HG03103 (cell line): Measurements from ENCODE around the gene SPDEF.

Source experiments
- ATAC-seq: cut with Tn5 transposase; IDR thresholded peaks from one replicate; pipeline ENCODE4 v1.9.1; 2021; ENCODE audit warnings: low read depth; ENCODE audit not compliant: unreplicated experiment

Gene SPDEF

DNA sequence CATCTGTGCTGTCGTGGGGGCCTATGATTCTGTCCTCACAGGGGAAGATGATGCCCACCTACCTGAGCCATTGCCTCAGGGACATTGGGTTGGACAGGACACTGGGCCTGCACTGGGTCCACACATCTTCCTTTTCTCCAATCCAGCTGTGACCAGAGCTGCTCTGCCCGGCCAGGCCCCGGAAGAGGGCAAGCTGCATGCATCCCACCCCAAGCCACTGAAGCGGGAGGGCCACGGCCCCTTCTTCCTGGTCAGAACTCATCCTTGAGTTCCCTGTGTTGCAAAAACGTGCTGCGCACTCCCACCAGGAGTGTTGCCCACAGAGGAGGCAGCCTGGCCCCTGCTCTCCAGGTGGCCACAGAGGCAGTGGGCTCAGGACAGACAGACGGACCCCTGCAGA is 38.2 kb downstream of the SPDEF start:
- ATAC-seq: no peak

GRCh38 chr6:34517461-34517881 is 38.7 kb downstream of the SPDEF start:
- ATAC-seq: no peak

- no peak for ATAC-seq
These were observed 39.5 kb downstream of the SPDEF start for GRCh38 chr6:34516391-34517324.

GRCh38 chr6:34515473-34516387 is 40.4 kb downstream of the SPDEF start:
- ATAC-seq: no peak

DNA sequence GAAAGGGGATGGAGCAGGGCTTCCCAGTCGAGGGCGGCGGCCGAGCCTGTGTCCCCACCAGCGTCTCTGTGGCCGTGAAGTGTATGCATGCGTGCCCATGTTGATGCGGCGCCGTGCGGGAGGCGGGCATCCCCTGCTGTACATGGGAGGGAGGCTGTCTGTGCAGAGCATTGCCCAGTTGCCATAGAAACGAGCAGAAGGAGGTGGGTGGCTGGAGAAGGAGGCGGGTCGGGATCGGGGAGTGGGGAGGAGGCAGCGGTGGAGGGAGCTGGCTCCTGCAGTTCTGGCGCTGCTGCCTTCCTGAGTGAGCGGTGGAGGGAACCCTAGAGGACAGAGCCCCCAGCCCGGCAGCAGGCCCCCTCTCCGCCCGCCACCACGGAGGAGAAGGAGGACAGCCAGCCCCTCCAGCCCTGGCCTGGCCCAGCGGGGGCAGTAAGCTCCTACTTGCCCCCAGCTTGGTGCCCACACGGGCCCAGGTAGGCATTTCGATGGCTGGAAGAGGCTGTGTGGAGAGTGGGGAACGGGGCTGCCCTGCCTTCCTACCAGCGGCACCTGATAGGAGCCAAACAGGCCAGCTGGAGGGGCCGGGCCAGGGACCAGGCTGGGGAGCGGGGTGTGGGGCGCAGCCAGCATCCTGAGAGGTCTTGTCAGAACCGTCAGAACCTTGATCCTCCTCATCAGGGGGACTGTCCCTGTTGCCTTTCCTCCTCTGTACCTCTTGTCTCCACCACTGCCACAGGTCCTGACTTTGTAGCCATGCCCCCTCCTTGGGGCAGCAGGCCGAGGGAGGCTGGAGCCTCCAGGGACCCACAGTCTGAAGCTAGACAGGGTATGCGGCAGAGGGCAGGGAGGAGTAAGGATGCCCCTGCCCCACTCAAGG is 41.3 kb downstream of the SPDEF start:
- ATAC-seq: no peak

DNA sequence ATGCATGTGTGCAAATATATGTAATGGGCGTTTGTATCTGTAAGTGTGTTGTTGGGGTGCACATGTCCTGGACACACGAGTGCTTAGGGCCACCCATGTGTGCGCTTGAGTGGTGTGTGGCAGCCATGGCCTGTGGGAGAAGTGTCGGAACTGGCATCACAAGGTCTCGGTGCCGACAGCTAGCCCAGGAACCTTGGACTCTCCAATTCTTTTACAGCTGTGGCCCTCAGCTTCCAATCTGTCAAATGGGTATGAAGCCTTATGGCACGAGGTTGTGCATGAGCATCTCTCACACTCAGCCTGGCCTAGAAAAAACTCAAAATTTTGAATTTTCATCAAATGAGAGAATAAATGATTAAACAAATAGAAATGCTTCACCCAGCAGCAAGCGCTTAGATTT is 42.0 kb downstream of the SPDEF start:
- ATAC-seq: no peak

GRCh38 chr6:34513646-34514045 is 42.5 kb downstream of the SPDEF start:
- no peak for ATAC-seq

DNA sequence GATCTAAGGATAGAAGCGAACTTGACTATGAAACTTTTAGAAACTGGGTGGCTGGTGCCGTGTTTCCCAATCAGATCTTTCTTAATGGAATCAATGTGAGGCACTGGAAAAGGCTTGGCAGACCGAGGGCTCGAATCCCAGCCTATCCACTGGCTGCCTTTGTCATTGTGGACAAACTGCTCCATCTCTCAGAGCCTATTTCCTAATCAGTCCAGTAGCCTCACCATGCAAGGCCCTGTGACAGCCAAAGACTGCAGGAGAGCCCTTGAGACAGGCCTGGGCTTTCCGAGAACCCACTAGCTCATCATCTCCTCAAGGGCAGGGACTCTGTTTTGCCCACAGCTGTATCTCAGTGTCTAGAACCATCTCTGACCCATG is 43.4 kb downstream of the SPDEF start:
- no peak for ATAC-seq

- ATAC-seq: no peak
These were observed 44.0 kb downstream of the SPDEF start for GRCh38 chr6:34511915-34512737.

DNA sequence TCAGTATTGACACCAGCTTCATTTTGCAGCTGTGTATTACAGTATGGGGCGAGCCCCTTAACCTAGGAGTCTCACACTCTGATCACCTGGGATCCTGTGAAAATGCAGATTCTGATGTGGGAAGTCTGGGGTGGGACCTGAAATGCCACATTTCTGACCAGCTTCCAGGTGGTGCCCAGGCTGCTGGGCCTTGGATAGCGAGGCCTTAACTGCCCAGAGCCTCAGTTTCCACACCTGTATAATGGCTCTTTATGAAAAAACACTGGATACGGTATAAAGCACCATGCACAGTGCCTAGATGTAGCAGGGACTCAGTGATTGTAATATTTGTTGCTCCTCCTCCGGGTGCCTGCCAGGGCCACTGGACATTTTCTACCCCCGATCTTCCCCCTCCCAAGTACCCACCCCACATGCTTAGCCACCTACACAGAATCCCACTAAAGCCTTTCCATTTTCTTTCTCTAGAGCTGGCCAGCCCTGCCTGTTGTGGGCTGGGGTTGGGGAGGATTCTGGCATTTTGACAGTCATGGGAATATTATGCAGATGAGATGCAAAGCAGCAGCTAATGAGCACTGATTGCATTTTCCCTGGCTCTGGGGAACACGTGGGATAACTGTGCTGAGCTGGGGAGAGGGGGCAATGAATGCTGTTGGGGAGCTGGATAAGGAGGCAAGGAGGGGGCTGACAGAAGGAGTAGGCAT is 44.8 kb downstream of the SPDEF start:
- no peak for ATAC-seq

- ATAC-seq: no peak
These were observed 45.8 kb downstream of the SPDEF start for GRCh38 chr6:34510299-34510698.

- no peak for ATAC-seq
These were observed 46.3 kb downstream of the SPDEF start for GRCh38 chr6:34509782-34510181.

DNA sequence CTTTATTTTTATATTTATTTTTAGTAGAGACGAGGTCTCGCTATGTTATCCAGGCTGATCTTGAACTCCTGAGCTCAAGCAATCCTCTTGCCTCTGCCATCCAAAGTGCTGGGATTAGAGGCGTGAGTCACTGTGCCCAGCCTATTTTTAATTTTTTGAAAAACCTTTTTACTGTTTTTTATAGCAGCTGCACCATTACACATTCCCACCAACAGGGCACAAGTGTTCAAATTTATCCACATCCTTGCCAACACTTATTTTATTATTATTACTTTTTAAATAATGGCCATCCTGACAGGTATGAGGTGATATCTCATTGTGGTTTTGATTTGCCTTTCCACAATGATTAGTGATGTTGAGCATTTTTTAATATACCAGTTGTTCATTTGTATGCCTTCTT is 47.7 kb downstream of the SPDEF start:
- no peak for ATAC-seq

DNA sequence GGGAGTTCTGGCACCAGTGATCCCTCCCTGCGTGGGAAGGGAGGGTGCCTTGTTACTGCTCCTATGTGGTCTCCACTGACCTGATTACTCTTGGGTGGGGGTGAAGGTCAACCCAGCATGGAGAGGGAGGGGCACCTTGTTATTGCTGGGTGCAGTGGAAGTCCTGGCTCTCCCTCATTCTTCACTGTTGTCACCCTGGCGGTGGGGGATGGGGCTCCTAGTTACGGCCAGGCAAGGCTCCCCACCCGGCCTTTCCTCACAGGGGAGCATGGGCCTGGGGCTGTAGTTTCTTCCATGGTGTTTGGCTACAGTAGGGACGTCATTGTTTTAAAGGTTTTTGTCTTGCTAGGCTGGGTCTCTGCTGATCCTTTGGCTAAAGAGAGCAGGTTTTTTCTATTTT is 49.4 kb downstream of the SPDEF start:
- no peak for ATAC-seq

- no peak for ATAC-seq
These were observed 58.7 kb downstream of the SPDEF start for GRCh38 chr6:34497411-34497810.

GRCh38 chr6:34496103-34496685 is 59.9 kb downstream of the SPDEF start:
- no peak for ATAC-seq

DNA sequence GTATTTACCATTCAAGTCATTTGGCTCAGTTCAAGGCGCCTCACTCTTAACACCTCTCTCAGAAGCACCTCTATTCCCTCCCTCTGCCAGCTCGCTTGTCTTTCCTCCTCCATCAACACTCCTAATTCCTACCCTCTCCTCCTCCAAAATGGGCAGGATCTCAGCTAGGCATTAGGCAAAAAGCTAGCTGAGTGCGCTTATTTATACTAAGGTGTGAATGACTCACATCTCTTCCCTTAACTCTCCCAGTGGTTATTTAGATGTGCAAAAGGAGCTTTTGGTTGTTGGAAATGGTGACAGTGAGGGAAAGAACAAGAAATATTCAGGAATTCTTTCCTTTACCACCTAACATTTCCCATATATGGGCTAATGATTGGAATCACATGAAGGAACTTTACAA is 61.2 kb downstream of the SPDEF start:
- ATAC-seq: no peak

- no peak for ATAC-seq
These were observed 62.8 kb downstream of the SPDEF start for GRCh38 chr6:34493344-34493743.

- no peak for ATAC-seq
These were observed 65.1 kb downstream of the SPDEF start for GRCh38 chr6:34491091-34491430.
